HEK293T (cell line): ENCODE measurements around the gene HACE1.

ENCODE experiments used
- ARNT ChIP-seq: fragments of 450-650 bp; IDR thresholded peaks from 2 replicates; pipeline ENCODE4 v1.6.1; 2017; ENCODE audit warnings: mild to moderate bottlenecking
- SP1 ChIP-seq: fragments of 450-650 bp; IDR thresholded peaks from 2 replicates; pipeline ENCODE4 v1.6.1; 2017
- ZNF384 ChIP-seq: fragments of 450-650 bp; IDR thresholded peaks from 2 replicates; pipeline ENCODE4 v1.6.1; 2016

GRCh38 chr6:104705916-104706442, 153.7 kb downstream of the HACE1 start:
- TF ChIP-seq ARNT (no peak), SP1 (no peak), ZNF384 (no peak)
